NB4 (cell line): Measurements from ENCODE around the gene ABTB2.

Experiments used
- CTCF ChIP-seq: IDR thresholded peaks from one replicate; pipeline ENCODE4 v1.5.1; 2012; ENCODE audit warnings: low read depth, low read length
- MYC ChIP-seq: IDR thresholded peaks from 2 replicates; pipeline ENCODE4 v1.6.1; 2011; ENCODE audit warnings: low read depth, low read length
- POLR2A ChIP-seq: IDR thresholded peaks from 2 replicates; pipeline ENCODE4 v1.6.1; 2011; ENCODE audit warnings: mild to moderate bottlenecking; ENCODE audit not compliant: insufficient read length; ENCODE audit errors: extremely low read depth

GRCh38 chr11:34262531-34263081 is 95.2 kb downstream of the ABTB2 start:
- no peak for TF ChIP-seq CTCF
- TF ChIP-seq POLR2A, result no peak
- TF ChIP-seq MYC, result no peak
